HUDEP-2 (cell line): ENCODE measurements around the gene NPAS3.

ENCODE experiments used
- DNase-seq, 76 experiments: peaks; one replicate each; lab custom pipeline; 2025; ENCODE audit not compliant: unreplicated experiment in 76 of 76; lab: John Stamatoyannopoulos, UW

NPAS3 gene

GRCh38 chr14:33564774-33565630 is 626.3 kb downstream of the NPAS3 start:
- DNase-seq = peak in 21 of 76 experiments; percentile 2 to 47 (median 20)

GRCh38 chr14:33566082-33566481 is 627.4 kb downstream of the NPAS3 start:
- DNase-seq = peak in 40 of 76 experiments; percentile 2 to 62 (median 25)

- no peak for DNase-seq
Measured at GRCh38 chr14:33567023-33567728, 628.5 kb downstream of the NPAS3 start.

GRCh38 chr14:33567731-33568130 is 629.1 kb downstream of the NPAS3 start:
- DNase-seq = no peak

GRCh38 chr14:33568935-33569579 is 630.4 kb downstream of the NPAS3 start:
- peak in 2 of 76 experiments; percentile 2 to 5 for DNase-seq

GRCh38 chr14:33569821-33570687 is 631.4 kb downstream of the NPAS3 start:
- no peak for DNase-seq

GRCh38 chr14:33570694-33571310 is 632.1 kb downstream of the NPAS3 start:
- DNase-seq = peak in 2 of 76 experiments; percentile 12 to 16

GRCh38 chr14:33573301-33573880 is 634.7 kb downstream of the NPAS3 start:
- no peak for DNase-seq

- DNase-seq = no peak
Measured at GRCh38 chr14:33576014-33576413, 637.3 kb downstream of the NPAS3 start.

GRCh38 chr14:33578461-33579216 is 640.0 kb downstream of the NPAS3 start:
- no peak for DNase-seq

GRCh38 chr14:33580231-33580749 is 641.6 kb downstream of the NPAS3 start:
- no peak for DNase-seq

- no peak for DNase-seq
Measured at GRCh38 chr14:33580841-33581240, 642.2 kb downstream of the NPAS3 start.

- DNase-seq = no peak
Measured at GRCh38 chr14:33584697-33585096, 646.0 kb downstream of the NPAS3 start.

GRCh38 chr14:33586806-33587205 is 648.1 kb downstream of the NPAS3 start:
- no peak for DNase-seq

GRCh38 chr14:33587791-33588190 is 649.1 kb downstream of the NPAS3 start:
- DNase-seq = no peak

- no peak for DNase-seq
Measured at GRCh38 chr14:33588771-33589170, 650.1 kb downstream of the NPAS3 start.

GRCh38 chr14:33589334-33589733 is 650.7 kb downstream of the NPAS3 start:
- DNase-seq = no peak

GRCh38 chr14:33590891-33591630 is 652.4 kb downstream of the NPAS3 start:
- DNase-seq = no peak
